ENCODE results near the gene DUT.

Gene DUT

DNA sequence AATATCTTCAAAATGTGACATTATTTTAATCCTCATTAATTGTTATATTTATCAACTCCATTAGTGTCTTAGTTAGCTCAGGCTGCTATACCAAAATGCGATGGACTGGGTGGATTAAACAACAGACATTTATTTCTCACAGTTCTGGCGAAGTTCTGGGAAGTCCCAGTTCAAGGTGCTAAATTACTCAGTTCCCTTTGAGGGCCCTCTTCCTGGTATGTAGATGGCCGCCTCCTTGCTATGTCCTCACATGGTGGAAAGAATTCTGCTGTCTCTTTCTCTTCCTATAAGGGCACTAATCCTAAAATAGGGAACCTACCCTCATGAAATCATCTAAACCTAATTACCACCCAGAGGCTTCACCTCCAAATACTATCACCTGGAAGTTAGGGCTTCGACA is 38.8 kb upstream of the DUT start:
- TF ChIP-seq, protein P1, sequence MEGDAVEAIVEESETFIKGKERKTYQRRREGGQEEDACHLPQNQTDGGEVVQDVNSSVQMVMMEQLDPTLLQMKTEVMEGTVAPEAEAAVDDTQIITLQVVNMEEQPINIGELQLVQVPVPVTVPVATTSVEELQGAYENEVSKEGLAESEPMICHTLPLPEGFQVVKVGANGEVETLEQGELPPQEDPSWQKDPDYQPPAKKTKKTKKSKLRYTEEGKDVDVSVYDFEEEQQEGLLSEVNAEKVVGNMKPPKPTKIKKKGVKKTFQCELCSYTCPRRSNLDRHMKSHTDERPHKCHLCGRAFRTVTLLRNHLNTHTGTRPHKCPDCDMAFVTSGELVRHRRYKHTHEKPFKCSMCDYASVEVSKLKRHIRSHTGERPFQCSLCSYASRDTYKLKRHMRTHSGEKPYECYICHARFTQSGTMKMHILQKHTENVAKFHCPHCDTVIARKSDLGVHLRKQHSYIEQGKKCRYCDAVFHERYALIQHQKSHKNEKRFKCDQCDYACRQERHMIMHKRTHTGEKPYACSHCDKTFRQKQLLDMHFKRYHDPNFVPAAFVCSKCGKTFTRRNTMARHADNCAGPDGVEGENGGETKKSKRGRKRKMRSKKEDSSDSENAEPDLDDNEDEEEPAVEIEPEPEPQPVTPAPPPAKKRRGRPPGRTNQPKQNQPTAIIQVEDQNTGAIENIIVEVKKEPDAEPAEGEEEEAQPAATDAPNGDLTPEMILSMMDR (IDR thresholded peaks at IDR 0.05; ENCODE audit: low read depth, low read length) = no peak
- no peak for DNase-seq (ENCODE audit: low read depth, low spot score)
- H3K4me3 ChIP-seq (ENCODE audit: low read depth, low read length) = no peak overlapping the region
- in situ Hi-C loops (cut with HindIII; ENCODE audit: low sequenced_read_pairs) = no loop called here

DNA sequence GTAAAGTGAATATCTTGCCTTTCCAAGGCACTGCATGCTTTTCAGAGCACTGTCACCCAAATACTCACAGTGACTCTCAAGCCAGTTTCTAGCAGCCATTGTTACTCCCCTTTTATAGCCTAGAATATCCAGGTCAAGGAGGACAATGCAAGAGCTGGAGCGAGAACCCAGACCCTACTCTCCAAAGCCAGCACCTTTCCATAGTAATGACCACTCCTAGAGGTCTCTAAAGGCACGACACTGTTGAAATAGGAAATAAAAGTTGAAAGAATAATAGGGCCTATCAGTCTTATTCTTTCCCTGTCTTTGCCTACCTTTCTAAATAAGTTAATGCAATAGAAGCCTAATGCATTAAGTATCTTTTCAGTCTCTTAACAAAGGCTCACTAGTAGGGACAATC is 33.6 kb upstream of the DUT start:
- in situ Hi-C loops (cut with HindIII; ENCODE audit: low sequenced_read_pairs) = no loop called here
- TF ChIP-seq, protein P1 (IDR thresholded peaks at IDR 0.05; ENCODE audit: low read depth, low read length) = no peak
- H3K4me3 ChIP-seq (ENCODE audit: low read depth, low read length) = no peak overlapping the region
- no peak for DNase-seq (ENCODE audit: low read depth, low spot score)

DNA sequence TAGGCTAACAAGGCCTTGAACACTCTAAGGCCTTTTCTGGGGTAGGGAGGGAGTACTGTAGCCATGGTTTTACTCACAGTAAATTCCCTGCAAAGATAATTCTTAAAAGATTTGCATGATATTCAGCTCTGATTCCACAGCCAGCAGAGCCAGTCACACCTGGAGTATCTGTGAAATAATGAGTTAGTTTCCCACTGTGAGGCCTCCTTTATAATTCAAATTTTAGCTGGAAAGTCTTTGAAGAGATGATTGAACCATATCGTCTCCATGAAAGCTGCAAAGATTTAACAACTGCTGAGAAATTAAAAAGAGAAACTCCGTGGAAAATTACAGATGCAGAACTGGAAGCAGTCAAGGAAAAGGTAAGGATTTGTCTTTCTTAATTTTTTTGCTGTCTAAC is 32.3 kb upstream of the DUT start:
- in situ Hi-C loops (cut with HindIII; ENCODE audit: low sequenced_read_pairs) = no loop called here
- no peak overlapping the region for H3K4me3 ChIP-seq (ENCODE audit: low read depth, low read length)
- DNase-seq (ENCODE audit: low read depth, low spot score) = no peak
- TF ChIP-seq, protein P1 (IDR thresholded peaks at IDR 0.05; ENCODE audit: low read depth, low read length) = no peak

DNA sequence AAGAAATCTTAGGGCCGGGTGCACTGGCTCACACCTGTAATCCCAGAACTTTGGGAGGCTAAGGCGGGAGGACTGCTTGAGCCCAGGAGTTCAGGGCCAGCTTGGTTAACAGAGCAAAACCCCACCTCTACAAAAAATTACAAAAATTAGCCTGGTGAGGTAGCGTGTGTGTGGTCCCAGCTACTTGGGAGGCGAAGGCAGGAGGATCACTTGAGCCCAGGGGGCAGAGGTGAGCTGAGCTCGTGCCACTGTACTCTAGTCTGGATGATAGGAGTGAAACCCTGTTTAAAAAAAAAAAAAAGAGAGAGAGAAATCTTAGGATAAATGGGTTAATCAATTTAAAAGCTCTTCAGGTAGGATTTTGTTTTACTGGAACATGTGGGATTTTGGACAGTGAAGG is 31.2 kb upstream of the DUT start:
- TF ChIP-seq, protein P1 (IDR thresholded peaks at IDR 0.05; ENCODE audit: low read depth, low read length) = no peak
- no peak for DNase-seq (ENCODE audit: low read depth, low spot score)
- in situ Hi-C loops (cut with HindIII; ENCODE audit: low sequenced_read_pairs) = no loop called here
- no peak overlapping the region for H3K4me3 ChIP-seq (ENCODE audit: low read depth, low read length)

DNA sequence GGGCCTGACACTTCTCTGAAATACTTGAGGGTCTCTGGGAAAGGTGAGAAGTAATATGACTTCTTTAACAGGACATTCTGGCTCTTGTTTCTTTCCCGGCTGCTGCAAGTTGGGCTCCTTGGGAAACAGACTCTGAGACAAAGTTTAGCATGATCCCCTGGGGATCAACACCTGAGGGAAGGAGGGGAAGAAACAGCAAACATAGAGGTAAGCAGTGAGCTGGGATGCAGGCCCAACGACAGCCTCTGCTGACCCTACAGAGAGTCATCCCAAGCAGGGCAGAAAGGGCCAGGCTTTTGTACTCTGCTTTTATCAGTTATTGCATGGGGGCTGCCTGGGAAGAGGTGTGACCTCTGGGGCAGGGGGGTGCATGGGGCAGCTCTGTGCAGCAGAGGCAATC is 26.8 kb upstream of the DUT start:
- TF ChIP-seq, protein P1 (IDR thresholded peaks at IDR 0.05; ENCODE audit: low read depth, low read length) = no peak
- DNase-seq (ENCODE audit: low read depth, low spot score) = no peak
- in situ Hi-C loops (cut with HindIII; ENCODE audit: low sequenced_read_pairs) = no loop called here
- H3K4me3 ChIP-seq (ENCODE audit: low read depth, low read length) = no peak overlapping the region

DNA sequence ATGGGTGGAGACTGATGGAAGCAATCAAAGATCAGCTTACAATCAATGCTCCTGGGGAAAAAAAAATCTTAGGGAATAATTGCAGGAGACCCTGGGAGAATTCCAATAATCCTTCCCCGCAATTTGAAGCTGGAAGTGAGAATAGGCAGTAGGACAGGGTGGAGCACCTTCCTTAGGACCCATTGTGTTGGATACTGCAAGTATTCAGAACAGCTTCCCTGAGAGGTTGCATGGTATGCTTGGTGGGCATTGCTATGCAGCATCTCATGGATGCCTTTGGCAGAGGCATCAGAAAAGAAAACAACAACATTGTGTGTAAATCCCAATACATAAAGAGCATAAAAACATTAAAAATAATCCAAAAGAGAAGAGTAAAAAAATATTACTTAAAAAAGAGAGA is 24.6 kb upstream of the DUT start:
- DNase-seq (ENCODE audit: low read depth, low spot score) = no peak
- TF ChIP-seq, protein P1 (IDR thresholded peaks at IDR 0.05; ENCODE audit: low read depth, low read length) = no peak
- in situ Hi-C loops (cut with HindIII; ENCODE audit: low sequenced_read_pairs) = no loop called here
- H3K4me3 ChIP-seq (ENCODE audit: low read depth, low read length) = no peak overlapping the region

DNA sequence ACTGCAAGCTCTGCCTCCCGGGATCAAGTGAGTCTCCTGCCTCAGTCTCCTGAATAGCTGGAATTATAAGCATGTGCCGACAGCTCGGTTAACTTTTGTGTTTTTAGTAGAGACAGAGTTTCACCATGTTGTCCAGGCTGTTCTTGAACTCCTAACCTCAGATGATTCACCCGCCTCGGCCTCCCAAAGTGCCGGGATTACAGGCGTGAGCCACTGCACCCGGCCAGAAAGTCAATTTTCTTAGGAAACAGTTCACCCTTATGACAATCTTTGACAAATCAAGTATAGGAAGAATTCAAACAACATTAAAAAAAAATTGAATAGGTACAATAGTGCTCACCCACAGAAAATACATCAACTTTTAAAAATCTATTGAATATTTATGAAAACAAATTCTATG is 23.6 kb upstream of the DUT start:
- TF ChIP-seq, protein P1 (IDR thresholded peaks at IDR 0.05; ENCODE audit: low read depth, low read length) = no peak
- no peak overlapping the region for H3K4me3 ChIP-seq (ENCODE audit: low read depth, low read length)
- no peak for DNase-seq (ENCODE audit: low read depth, low spot score)
- in situ Hi-C loops (cut with HindIII; ENCODE audit: low sequenced_read_pairs) = no loop called here

Measured in astrocyte of the spinal cord (primary cell).